Nucleus accumbens (tissue), 56 donors: Measurements from ENCODE around the gene RRBP1.

ENCODE experiments used
- DNase-seq, 56 donors: peaks; one replicate each; lab custom pipeline; 2025; lab: John Stamatoyannopoulos, UW

Gene RRBP1

DNA sequence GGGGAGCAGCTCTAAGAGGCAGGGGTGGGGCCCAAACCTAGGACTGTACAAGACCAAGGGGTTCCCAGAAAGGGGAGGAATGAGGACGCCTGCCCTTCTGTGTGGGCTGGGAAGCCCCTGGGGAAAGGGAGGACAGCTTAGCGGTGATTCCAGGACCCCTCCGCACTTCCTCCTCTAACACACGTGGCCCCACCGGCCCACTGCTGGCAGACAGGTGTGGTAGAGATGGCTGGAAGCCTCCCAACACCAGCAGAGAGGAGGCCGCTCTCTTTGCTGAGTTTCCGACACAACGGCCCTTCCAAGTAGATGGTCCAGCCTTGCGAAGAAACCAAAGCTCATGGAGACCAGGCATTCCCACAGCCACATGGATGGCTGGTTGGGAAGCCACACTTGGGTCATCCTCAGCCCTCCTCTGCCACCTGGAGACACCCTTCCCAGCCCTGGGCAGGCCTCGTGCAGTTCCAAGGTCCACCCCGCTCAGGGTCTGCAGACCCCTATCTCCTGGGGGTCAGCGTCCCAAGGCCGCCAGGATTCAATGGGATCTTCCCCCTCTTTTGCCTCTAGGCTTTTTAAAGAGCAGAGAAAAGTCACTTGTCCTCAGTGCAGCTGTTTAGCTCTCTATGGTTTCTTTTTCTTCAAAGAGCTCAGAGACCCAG lies 43.9 kb downstream of the RRBP1 start:
- DNase-seq, result no peak

DNA sequence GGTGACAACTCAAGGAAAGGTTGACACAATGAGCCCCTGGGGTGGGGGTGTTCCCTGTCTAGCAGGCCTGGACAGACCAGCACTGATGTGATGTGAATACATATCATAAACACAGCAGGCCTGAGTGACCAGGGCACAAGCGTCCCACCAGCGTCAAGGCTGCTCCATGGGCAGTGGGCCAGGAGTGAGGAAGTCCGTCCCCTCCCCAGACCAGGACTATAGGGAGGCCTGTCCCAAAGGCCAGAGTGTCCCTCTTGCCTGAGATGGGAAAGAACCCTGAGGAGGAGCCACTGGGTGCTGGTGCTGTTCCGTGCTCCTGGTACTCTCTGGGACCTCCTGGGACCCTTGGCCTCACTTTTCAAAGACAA lies 44.6 kb downstream of the RRBP1 start:
- DNase-seq, result peak in 1 of 56 donors; percentile 28

GRCh38 chr20:17636523-17637412 lies 45.3 kb downstream of the RRBP1 start:
- peak in 53 of 56 donors; percentile 9 to 90 (median 74) for DNase-seq

DNA sequence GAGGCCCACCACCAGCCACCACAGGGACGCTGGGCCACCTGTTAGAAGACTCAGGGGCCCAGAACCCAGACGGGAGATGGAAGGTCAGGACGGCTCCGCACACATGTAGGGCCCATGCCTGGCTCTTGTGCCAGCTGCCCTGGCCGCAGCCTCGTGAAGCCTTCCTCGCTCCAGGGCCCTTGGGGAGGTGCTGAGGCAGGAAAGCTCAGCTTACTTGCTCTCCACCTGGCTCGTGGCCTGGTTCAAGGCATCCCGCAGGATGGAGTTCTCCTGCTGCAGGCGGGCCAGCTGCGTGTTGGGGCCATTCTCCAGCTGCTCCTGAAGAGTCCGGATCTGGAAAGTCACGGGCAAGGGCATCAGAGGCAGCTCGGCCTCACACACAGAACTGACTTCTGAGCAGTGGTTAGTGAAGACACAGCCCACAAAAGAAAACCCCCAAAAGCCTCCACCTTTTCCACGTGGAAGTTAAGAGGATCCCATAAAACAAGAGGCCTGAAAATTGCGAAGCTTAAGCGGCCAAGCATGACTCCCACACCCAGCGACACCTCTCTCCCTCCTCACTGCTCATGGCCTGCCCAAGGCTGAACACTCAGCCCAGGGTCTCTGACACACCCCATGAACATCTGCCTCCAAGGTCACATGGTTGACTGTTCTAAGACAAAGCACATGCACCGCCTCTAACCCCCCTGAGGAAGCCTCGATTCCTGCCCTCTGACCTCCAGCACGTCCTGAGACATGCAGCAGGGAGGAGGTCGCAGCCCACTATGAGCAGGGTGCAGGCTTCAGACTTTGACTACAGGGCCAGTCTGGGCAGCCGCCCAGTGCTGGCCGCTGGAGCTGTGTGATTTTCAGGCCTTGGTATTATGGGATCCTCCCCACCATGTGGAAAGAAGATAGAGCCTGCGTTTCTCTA lies 46.5 kb downstream of the RRBP1 start:
- DNase-seq, result peak in 1 of 56 donors; percentile 15

DNA sequence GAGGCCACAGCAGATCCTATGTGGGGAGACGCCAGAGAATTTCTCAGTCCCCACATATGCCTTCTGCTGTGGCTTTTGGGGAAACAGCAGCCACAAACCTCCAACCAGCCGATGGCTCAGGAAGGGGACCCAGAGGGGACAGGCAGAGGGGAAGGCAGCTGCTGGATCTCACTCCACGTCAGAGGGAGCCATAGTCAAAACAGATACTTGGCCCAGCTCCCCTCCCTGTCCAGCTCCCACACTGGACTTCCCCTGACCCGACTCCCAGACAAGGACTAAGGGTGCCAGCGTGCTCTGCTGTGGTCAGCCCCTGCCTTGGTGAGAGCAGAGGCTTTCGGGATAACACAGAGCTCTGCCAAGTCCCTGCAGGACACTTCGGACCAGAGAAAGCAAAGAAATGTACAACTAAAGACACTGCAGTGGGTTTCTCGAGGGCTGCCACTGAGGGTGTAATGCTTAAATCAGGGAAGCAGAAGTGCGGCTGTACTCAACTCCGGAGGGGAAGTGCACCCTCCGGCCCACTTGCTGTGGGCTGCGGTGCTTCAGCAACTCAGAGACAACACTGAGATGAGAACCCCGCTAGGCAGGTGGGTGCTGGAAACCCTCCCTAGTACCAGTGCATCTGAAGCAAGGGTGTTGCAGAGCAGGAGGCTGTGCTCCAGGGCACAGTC lies 47.2 kb downstream of the RRBP1 start:
- peak in 10 of 56 donors; percentile 10 to 44 (median 26) for DNase-seq

GRCh38 chr20:17633850-17634500 lies 48.1 kb downstream of the RRBP1 start:
- peak in 6 of 56 donors; percentile 7 to 35 (median 22) for DNase-seq

- no peak for DNase-seq
Observed at GRCh38 chr20:17633221-17633849, 48.7 kb downstream of the RRBP1 start.

- DNase-seq, result no peak
Observed at GRCh38 chr20:17631576-17632319, 50.3 kb downstream of the RRBP1 start.

GRCh38 chr20:17630806-17631195 lies 51.2 kb downstream of the RRBP1 start:
- DNase-seq, result no peak

DNA sequence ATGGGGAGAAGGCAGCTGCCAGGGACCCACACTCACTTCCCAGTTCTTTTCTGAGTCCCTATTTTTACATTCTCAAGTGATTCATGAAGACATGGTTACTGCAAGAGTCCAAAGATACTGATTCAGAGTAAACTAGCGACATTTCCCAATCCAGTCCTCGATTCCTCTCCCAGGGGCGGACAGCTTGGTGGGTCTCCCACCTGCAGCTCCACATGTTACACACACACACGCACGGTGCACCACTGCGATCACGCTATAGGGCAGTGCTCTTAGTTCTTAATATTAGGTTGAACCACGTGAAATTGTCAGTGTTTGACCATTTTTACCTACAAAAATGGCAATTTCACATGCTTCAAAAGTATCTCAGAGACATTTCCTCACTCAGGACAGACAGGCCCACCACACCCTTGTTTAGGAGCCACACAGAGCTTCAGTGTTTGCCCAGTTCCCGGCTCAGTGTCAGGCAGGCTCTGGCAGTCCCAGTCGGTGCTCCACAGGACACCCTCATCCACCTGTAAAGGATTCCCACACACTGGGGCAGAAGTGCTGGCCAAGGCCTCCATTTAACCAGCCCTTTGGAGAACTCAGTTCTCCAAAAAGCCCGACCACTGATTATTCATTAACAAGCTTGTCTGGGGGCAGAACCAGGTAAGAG lies 51.8 kb downstream of the RRBP1 start:
- no peak for DNase-seq

DNA sequence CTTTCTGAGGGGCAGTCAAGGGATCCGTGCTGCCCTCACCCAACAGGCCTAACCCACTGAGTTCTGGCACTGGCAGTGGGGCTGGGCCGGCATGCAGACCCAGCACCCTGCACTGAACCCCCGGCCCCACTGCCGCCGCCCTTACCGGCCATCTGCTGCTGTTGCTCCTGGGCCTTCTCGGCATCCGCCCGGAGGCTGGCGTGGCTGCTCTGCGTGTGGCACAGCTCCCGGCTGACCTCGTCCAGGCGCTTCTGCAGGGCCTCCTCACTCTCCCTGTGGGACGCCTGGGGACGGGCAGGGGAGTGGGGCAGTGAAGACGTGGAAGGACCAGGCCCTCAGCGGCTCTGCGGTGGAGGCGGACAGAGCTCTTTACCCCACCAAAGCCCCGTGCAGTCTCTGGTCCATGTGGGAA lies 52.4 kb downstream of the RRBP1 start:
- no peak for DNase-seq

DNA sequence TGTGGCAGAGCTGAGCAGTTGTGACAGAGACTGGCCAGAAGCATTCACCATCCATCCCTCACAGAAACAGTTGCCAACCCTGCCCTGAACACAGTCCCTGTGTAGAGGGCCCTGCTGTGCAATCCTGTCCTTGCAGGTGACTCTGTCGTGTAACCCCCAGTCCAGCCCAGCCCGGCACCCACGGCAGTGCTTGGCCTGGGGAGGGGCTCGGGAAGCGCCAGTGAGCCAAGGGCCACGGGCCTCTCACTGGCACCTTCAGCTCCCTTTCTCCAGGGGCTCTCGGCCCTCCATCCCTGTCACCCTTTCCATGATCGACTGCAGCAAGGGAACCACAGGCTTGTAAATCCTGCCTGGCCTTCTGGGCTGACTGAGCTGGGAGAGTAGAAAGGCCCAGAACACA lies 53.0 kb downstream of the RRBP1 start:
- DNase-seq, result no peak

GRCh38 chr20:17628101-17628841 lies 53.8 kb downstream of the RRBP1 start:
- no peak for DNase-seq

GRCh38 chr20:17627101-17627955 lies 54.7 kb downstream of the RRBP1 start:
- DNase-seq, result no peak

GRCh38 chr20:17626217-17627007 lies 55.6 kb downstream of the RRBP1 start:
- no peak for DNase-seq
